H9 (cell line): ENCODE results near the gene IL12A. TPM values are rescaled to one million over a fixed set of nuclear protein-coding genes. Genes with fewer than 3 reads are reported as not detected.

ENCODE experiments used
- DNase-seq: peaks from one replicate; pipeline ENCODE4 v3.0.0-alpha.2; 2017
- H2AFZ ChIP-seq: one replicate; pipeline ENCODE4 v1.6.1; 2013; ENCODE audit warnings: mild to moderate bottlenecking, low read length, control low read depth, moderate library complexity
- H2AK5ac ChIP-seq: 2 replicates; pipeline ENCODE4 v1.6.1; 2013; ENCODE audit warnings: low read length, control low read depth, mixed read lengths; ENCODE audit not compliant: insufficient read length
- H2BK120ac ChIP-seq: one replicate; pipeline ENCODE4 v1.6.1; 2013; ENCODE audit warnings: low read depth, mild to moderate bottlenecking, low read length, control low read depth, inconsistent platforms; ENCODE audit not compliant: poor library complexity, severe bottlenecking
- H2BK12ac ChIP-seq: 2 replicates; pipeline ENCODE4 v1.6.1; 2013; ENCODE audit warnings: low read length, control low read depth, mixed read lengths, low read depth; ENCODE audit not compliant: insufficient read length
- H2BK15ac ChIP-seq: 2 replicates; pipeline ENCODE4 v1.6.1; 2013; ENCODE audit warnings: low read depth, low read length, control low read depth
- H2BK20ac ChIP-seq: one replicate; pipeline ENCODE4 v1.6.1; 2013; ENCODE audit warnings: low read depth, mild to moderate bottlenecking, low read length, control low read depth, inconsistent platforms; ENCODE audit not compliant: poor library complexity, severe bottlenecking
- H2BK5ac ChIP-seq: 2 replicates; pipeline ENCODE4 v1.6.1; 2013; ENCODE audit warnings: low read length, control low read depth, mixed read lengths; ENCODE audit not compliant: insufficient read length
- H3K14ac ChIP-seq: 2 replicates; pipeline ENCODE4 v1.6.1; 2013; ENCODE audit warnings: low read length, control low read depth; ENCODE audit not compliant: insufficient read depth
- H3K18ac ChIP-seq: 2 replicates; pipeline ENCODE4 v1.6.1; 2013; ENCODE audit warnings: low read depth, mild to moderate bottlenecking, mixed read lengths, low read length, control low read depth; ENCODE audit not compliant: insufficient read length
- H3K23ac ChIP-seq: 2 replicates; pipeline ENCODE4 v1.6.1; 2013; ENCODE audit warnings: low read length, control low read depth, mixed read lengths, low read depth; ENCODE audit not compliant: insufficient read length
- H3K23me2 ChIP-seq: 2 replicates; pipeline ENCODE4 v1.6.1; 2013; ENCODE audit warnings: low read depth, mild to moderate bottlenecking, mixed read lengths, low read length, control low read depth; ENCODE audit not compliant: insufficient read length, poor library complexity, severe bottlenecking
- H3K27ac ChIP-seq: 2 replicates; pipeline ENCODE4 v1.5.1; 2013; ENCODE audit warnings: low read length, control low read depth, mixed read lengths, low read depth; ENCODE audit not compliant: insufficient read length
- H3K27me3 ChIP-seq: 2 replicates; pipeline ENCODE4 v1.6.1; 2013; ENCODE audit warnings: low read length, control low read depth, inconsistent platforms; ENCODE audit not compliant: insufficient read depth
- H3K4ac ChIP-seq: 2 replicates; pipeline ENCODE4 v1.6.1; 2013; ENCODE audit warnings: low read depth, mild to moderate bottlenecking, control low read depth, inconsistent platforms, low read length, moderate library complexity
- H3K4me1 ChIP-seq: 2 replicates; pipeline ENCODE4 v1.6.1; 2013; ENCODE audit warnings: low read length, control low read depth, inconsistent platforms; ENCODE audit not compliant: insufficient read depth
- H3K4me2 ChIP-seq: 2 replicates; pipeline ENCODE4 v1.6.1; 2013; ENCODE audit warnings: low read length, control low read depth, mixed read lengths; ENCODE audit not compliant: insufficient read length, insufficient read depth
- H3K56ac ChIP-seq: 2 replicates; pipeline ENCODE4 v1.6.1; 2013; ENCODE audit warnings: low read depth, mild to moderate bottlenecking, mixed read lengths, low read length, control low read depth; ENCODE audit not compliant: insufficient read length
- H3K79me1 ChIP-seq: 2 replicates; pipeline ENCODE4 v1.6.1; 2013; ENCODE audit warnings: low read depth, mild to moderate bottlenecking, moderate library complexity, low read length, control low read depth, inconsistent platforms; ENCODE audit not compliant: insufficient read depth, poor library complexity, severe bottlenecking
- H3K79me2 ChIP-seq: 2 replicates; pipeline ENCODE4 v1.6.1; 2013; ENCODE audit warnings: low read length, control low read depth, inconsistent platforms; ENCODE audit not compliant: insufficient read depth
- H3K9ac ChIP-seq: 2 replicates; pipeline ENCODE4 v1.6.1; 2013; ENCODE audit warnings: low read length, control low read depth, mixed read lengths; ENCODE audit not compliant: insufficient read length; ENCODE audit errors: extremely low read depth
- H3K9me3 ChIP-seq: one replicate; pipeline ENCODE4 v1.6.1; 2013; ENCODE audit warnings: low read depth, low read length, inconsistent platforms; ENCODE audit not compliant: control insufficient read depth
- H3T11ph ChIP-seq: one replicate; pipeline ENCODE4 v1.6.1; 2013; ENCODE audit warnings: mild to moderate bottlenecking, low read length, control low read depth, inconsistent platforms
- H4K20me1 ChIP-seq: one replicate; pipeline ENCODE4 v1.6.1; 2013; ENCODE audit not compliant: control insufficient read depth, insufficient read length, insufficient read depth
- H4K5ac ChIP-seq: 2 replicates; pipeline ENCODE4 v1.6.1; 2013; ENCODE audit warnings: low read depth, mild to moderate bottlenecking, mixed read lengths, low read length, control low read depth; ENCODE audit not compliant: insufficient read length
- H4K8ac ChIP-seq: replicated peaks from 2 replicates; pipeline ENCODE4 v1.6.1; 2013; ENCODE audit warnings: low read length, control low read depth, mixed read lengths, low read depth; ENCODE audit not compliant: insufficient read length
- H4K91ac ChIP-seq: 2 replicates; pipeline ENCODE4 v1.6.1; 2013; ENCODE audit warnings: low read depth, mild to moderate bottlenecking, moderate library complexity, mixed read lengths, low read length, control low read depth; ENCODE audit not compliant: insufficient read length
- H3K27ac Mint-ChIP-seq, 3 experiments: 2 replicates in 2 of 3; 3 replicates in 1 of 3; pipeline ENCODE4 v1.8.0; 2020 to 2021; ENCODE audit warnings: mixed read lengths in 3 of 3, mild to moderate bottlenecking in 1 of 3, moderate library complexity in 1 of 3
- H3K27me3 Mint-ChIP-seq: 2 replicates; pipeline ENCODE4 v1.8.0; 2021; ENCODE audit warnings: low read depth, mild to moderate bottlenecking, moderate library complexity, mixed read lengths
- H3K36me3 Mint-ChIP-seq, 3 experiments: 2 replicates in 2 of 3; 3 replicates in 1 of 3; pipeline ENCODE4 v1.8.0; 2020 to 2021; ENCODE audit warnings: low read depth in 3 of 3, mixed read lengths in 3 of 3; ENCODE audit not compliant: insufficient read depth in 1 of 3
- H3K4me1 Mint-ChIP-seq, 2 experiments: 2 replicates each; pipeline ENCODE4 v1.8.0; 2020; ENCODE audit warnings: mixed read lengths in 2 of 2
- H3K4me3 Mint-ChIP-seq, 2 experiments: 2 replicates in 1 of 2; 3 replicates in 1 of 2; pipeline ENCODE4 v1.8.0; 2020 to 2021; ENCODE audit warnings: mild to moderate bottlenecking in 2 of 2, mixed read lengths in 2 of 2, moderate library complexity in 1 of 2
- H3K9me3 Mint-ChIP-seq, 2 experiments: 2 replicates in 1 of 2; 3 replicates in 1 of 2; pipeline ENCODE4 v1.8.0; 2020; ENCODE audit warnings: mild to moderate bottlenecking in 2 of 2, mixed read lengths in 2 of 2, moderate library complexity in 1 of 2
- WGBS: extraction: QIAGEN DNeasy Blood & Tissue Kit; methylation state at CpG from one replicate; pipeline ENCODE4 v1.1.7; 2013; ENCODE audit warnings: missing lambda C conversion rate, low lambda C conversion rate, mixed read lengths; ENCODE audit not compliant: insufficient read length; ENCODE audit errors: extremely low coverage; 5-methylcytosine and 5-hydroxymethylcytosine counted together
- total RNA-seq: library from RNA; stranded (reverse); gene quantifications from 2 replicates; pipeline ENCODE4 v1.2.1, GENCODE V29; 2021
- TF ChIP-seq, protein P1 (sequence below): fragments of 200-600 bp; sonication (generic); conservative IDR thresholded peaks from 3 replicates; pipeline ENCODE4 v1.8.0; 2021; ENCODE audit warnings: antibody characterized with exemption, mild to moderate bottlenecking

Gene IL12A
- total RNA-seq, 1 experiment from 2014 or later = 0.50 TPM

DNA sequence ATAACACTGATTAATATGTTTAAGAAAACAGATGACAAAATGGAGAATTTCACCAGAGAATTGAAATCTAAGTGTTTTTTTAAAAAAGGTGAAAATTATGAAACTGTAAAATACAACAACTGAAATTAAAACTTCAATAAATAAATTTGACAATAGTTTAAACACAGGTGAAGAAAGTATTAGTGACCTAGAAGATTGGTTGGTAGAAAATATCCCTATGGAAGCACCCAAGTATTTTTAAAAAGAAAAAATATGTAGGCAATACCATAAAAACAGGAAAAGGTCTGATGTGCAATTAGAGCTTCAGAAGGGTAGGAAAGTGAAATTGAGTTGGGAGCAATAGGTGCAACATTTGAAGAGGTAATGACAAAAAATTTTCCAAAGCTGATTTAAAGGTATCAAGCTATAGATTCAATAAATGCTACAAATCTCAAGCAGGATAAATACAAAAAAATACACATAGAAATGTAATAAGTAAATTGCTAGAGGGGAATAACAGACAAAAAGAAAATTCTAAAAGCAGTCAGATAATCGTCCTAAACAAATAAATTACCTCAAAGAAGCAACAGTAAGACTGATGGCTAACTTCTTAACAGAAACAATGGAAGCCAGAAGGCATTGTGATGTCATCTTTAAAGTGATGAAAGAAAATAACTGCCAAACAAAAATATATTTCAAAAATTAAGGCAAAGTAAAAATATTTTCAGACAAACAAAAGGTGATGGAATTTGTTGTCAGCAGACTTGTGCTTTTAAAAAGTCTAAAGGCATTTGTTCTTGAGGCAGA is 9.5 kb upstream of the IL12A start:
- TF ChIP-seq, protein P1, sequence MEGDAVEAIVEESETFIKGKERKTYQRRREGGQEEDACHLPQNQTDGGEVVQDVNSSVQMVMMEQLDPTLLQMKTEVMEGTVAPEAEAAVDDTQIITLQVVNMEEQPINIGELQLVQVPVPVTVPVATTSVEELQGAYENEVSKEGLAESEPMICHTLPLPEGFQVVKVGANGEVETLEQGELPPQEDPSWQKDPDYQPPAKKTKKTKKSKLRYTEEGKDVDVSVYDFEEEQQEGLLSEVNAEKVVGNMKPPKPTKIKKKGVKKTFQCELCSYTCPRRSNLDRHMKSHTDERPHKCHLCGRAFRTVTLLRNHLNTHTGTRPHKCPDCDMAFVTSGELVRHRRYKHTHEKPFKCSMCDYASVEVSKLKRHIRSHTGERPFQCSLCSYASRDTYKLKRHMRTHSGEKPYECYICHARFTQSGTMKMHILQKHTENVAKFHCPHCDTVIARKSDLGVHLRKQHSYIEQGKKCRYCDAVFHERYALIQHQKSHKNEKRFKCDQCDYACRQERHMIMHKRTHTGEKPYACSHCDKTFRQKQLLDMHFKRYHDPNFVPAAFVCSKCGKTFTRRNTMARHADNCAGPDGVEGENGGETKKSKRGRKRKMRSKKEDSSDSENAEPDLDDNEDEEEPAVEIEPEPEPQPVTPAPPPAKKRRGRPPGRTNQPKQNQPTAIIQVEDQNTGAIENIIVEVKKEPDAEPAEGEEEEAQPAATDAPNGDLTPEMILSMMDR = no peak
- H4K5ac ChIP-seq = no peak overlapping the region

More for the DNA sequence above, 9.5 kb upstream of the IL12A start:
- no peak overlapping the region for H3K27ac ChIP-seq
- H3K9me3 ChIP-seq = no peaks in the 10 kb centered on the region
- WGBS = no CpG with 5 or more reads among the region's 1 CpG
- H3K23me2 ChIP-seq = no peaks in the 10 kb centered on the region
- H3K9me3 Mint-ChIP-seq = peaks cover 3 to 8% of the 10 kb centered on the region in 2 experiments; a peak in 1 of 5 replicates
- H3K14ac ChIP-seq = no peak overlapping the region
- H2BK5ac ChIP-seq = no peak overlapping the region
- no peak overlapping the region for H2BK12ac ChIP-seq
- H2BK15ac ChIP-seq = no peak overlapping the region
- no peak overlapping the region for H3K4me3 Mint-ChIP-seq
- H2AK5ac ChIP-seq = no peak overlapping the region
- no peak overlapping the region for H4K8ac ChIP-seq
- no peak overlapping the region for H2BK120ac ChIP-seq
- H3K27ac Mint-ChIP-seq = no peak overlapping the region
- no peaks in the 10 kb centered on the region for H3K4me1 ChIP-seq
- no peak overlapping the region for H2BK20ac ChIP-seq
- no peak overlapping the region for H3K18ac ChIP-seq
- DNase-seq = no peak
- H3K4me2 ChIP-seq = no peak overlapping the region
- no peaks in the 10 kb centered on the region; the same call in 1 of the 2 replicates for H3K27me3 Mint-ChIP-seq
- H3K4me1 Mint-ChIP-seq = peaks cover 0 to 6% of the 10 kb centered on the region in 2 experiments; a peak in 1 of 4 replicates
- no peaks in the 10 kb centered on the region for H3K79me1 ChIP-seq
- H4K20me1 ChIP-seq = no peaks in the 10 kb centered on the region
- no peak overlapping the region for H3T11ph ChIP-seq
- H3K79me2 ChIP-seq = no peaks in the 10 kb centered on the region
- no peaks in the 10 kb centered on the region for H3K36me3 Mint-ChIP-seq
- no peak overlapping the region for H3K23ac ChIP-seq
- H3K27me3 ChIP-seq = no peaks in the 10 kb centered on the region
- H2AFZ ChIP-seq = no peak overlapping the region
- no peak overlapping the region for H3K9ac ChIP-seq
- H3K56ac ChIP-seq = no peak overlapping the region
- H3K4ac ChIP-seq = no peak overlapping the region
- H4K91ac ChIP-seq = no peak overlapping the region
